HCT116 (cell line): ENCODE results near the gene MLC1. TPM values are rescaled to one million over a fixed set of nuclear protein-coding genes. Genes with fewer than 3 reads are reported as not detected.

Experiments
- ATAC-seq: fragments of 200-7000 bp; cut with Tn5 transposase; 2 replicates; pipeline ENCODE4 v1.9.1; 2020; ENCODE audit warnings: mild to moderate bottlenecking, moderate library complexity
- BruUV-seq: library from RNA; stranded (reverse); fragments of 400-500 nt; replicated peaks from 2 replicates; lab custom pipeline; 2021; lab: Mats Ljungman, UMichigan
- CTCF ChIA-PET: fragments of 300-600 bp; sonication (Branson Sonifier 250); formaldehyde crosslinking; loops from one replicate; lab custom pipeline; 2021; ENCODE audit warnings: antibody characterized with exemption; lab: Charles Lee
- POLR2A ChIA-PET: fragments of 300-600, 350-600 bp; sonication (Branson Sonifier 250); formaldehyde crosslinking; loops from one replicate; lab custom pipeline; 2021; ENCODE audit warnings: antibody characterized with exemption; lab: Charles Lee
- RAD21 ChIA-PET, 2 experiments: fragments of 300-600 bp; sonication (Branson Sonifier 250); formaldehyde crosslinking; loops; one replicate each; lab custom pipeline; 2023; ENCODE audit warnings: low total read pairs in 2 of 2; ENCODE audit not compliant: uncharacterized antibody in 2 of 2, unreplicated experiment in 2 of 2, low non-redundant PET in 1 of 2; lab: Charles Lee
- DNase-seq: peaks from one replicate; pipeline ENCODE4 v3.0.0-alpha.2; 2010; ENCODE audit warnings: low read depth, low spot score
- H2AFZ ChIP-seq: fragments of 200-600 bp; shearing (Covaris generic), sonication (generic); 2 replicates; pipeline ENCODE4 v1.6.1; 2017; ENCODE audit warnings: low read depth, mixed run types, mixed read lengths, antibody characterized with exemption, low read length; ENCODE audit not compliant: poor library complexity, severe bottlenecking
- H3K27ac ChIP-seq: 2 replicates; pipeline ENCODE4 v1.5.1; 2012; ENCODE audit warnings: low read depth, low read length
- H3K27me3 ChIP-seq: fragments of 200-600 bp; sonication (generic); 2 replicates; pipeline ENCODE4 v1.6.1; 2016; ENCODE audit warnings: mixed run types, low read length, mixed read lengths; ENCODE audit not compliant: insufficient read depth
- H3K36me3 ChIP-seq, 2 experiments: fragments of 200-500 bp in 1 of 2; fragments of 200-600 bp in 1 of 2; sonication (Bioruptor generic) in 1 of 2; sonication (generic) in 1 of 2; 2 replicates each; pipeline versions ENCODE4 v1.5.1 to v1.6.1; 2014 to 2016; ENCODE audit warnings: low read length in 2 of 2, inconsistent platforms in 1 of 2, mixed read lengths in 1 of 2, mixed run types in 1 of 2; ENCODE audit not compliant: insufficient read depth in 2 of 2, control insufficient read depth in 1 of 2
- H3K4me1 ChIP-seq, 2 experiments: fragments of 200-600 bp in 1 of 2; sonication (generic) in 1 of 2; 2 replicates each; pipeline versions ENCODE4 v1.5.1 to v1.6.1; 2012 to 2017; ENCODE audit warnings: low read length in 2 of 2, inconsistent platforms in 1 of 2, mild to moderate bottlenecking in 1 of 2, mixed read lengths in 1 of 2, mixed run types in 1 of 2, moderate library complexity in 1 of 2; ENCODE audit not compliant: insufficient read depth in 2 of 2, control insufficient read depth in 1 of 2
- H3K4me2 ChIP-seq: fragments of 200-600 bp; sonication (generic); 2 replicates; pipeline ENCODE4 v1.6.1; 2017; ENCODE audit warnings: mixed run types, low read length, mixed read lengths
- H3K4me3 ChIP-seq, 2 experiments: fragments of 200-600 bp in 1 of 2; sonication (generic) in 1 of 2; replicated peaks in 1 of 2; 2 replicates each; pipeline ENCODE4 v1.5.1; 2011 to 2016; ENCODE audit warnings: low read length in 2 of 2, control low read depth in 1 of 2, low read depth in 1 of 2, mild to moderate bottlenecking in 1 of 2, mixed read lengths in 1 of 2, mixed run types in 1 of 2
- H3K79me2 ChIP-seq: fragments of 200-600 bp; sonication (generic); 2 replicates; pipeline ENCODE4 v1.6.1; 2017; ENCODE audit warnings: mild to moderate bottlenecking, mixed run types, low read length, moderate library complexity, mixed read lengths; ENCODE audit not compliant: insufficient read depth
- H3K9ac ChIP-seq: fragments of 200-600 bp; sonication (generic); 2 replicates; pipeline ENCODE4 v1.6.1; 2016; ENCODE audit warnings: low read length, mixed read lengths
- H3K9me2 ChIP-seq: fragments of 200-600 bp; sonication (generic), shearing (Covaris generic); 2 replicates; pipeline ENCODE4 v1.6.1; 2017; ENCODE audit warnings: mixed run types, mild to moderate bottlenecking, moderate library complexity; ENCODE audit not compliant: insufficient read depth
- H3K9me3 ChIP-seq, 2 experiments: fragments of 200-500 bp in 1 of 2; fragments of 200-600 bp in 1 of 2; sonication (Bioruptor generic) in 1 of 2; sonication (generic) in 1 of 2; 2 replicates each; pipeline ENCODE4 v1.6.1; 2014 to 2017; ENCODE audit warnings: low read length in 2 of 2, mixed read lengths in 2 of 2, inconsistent platforms in 1 of 2, low read depth in 1 of 2, mild to moderate bottlenecking in 1 of 2, mixed run types in 1 of 2, moderate library complexity in 1 of 2; ENCODE audit not compliant: control insufficient read depth in 1 of 2, insufficient read depth in 1 of 2
- H4K20me1 ChIP-seq: fragments of 200-600 bp; sonication (generic), shearing (Covaris generic); 2 replicates; pipeline ENCODE4 v1.6.1; 2017; ENCODE audit warnings: mixed run types, mild to moderate bottlenecking, moderate library complexity; ENCODE audit not compliant: insufficient read depth
- CBX3 ChIP-seq: IDR thresholded peaks from 2 replicates; pipeline ENCODE4 v1.6.1; 2012; ENCODE audit warnings: low read depth
- ELF1 ChIP-seq: IDR thresholded peaks from 2 replicates; pipeline ENCODE4 v1.6.1; 2012; ENCODE audit warnings: low read depth, borderline replicate concordance
- POLR2A ChIP-seq: IDR thresholded peaks from 2 replicates; pipeline ENCODE4 v1.7.0; 2011; ENCODE audit warnings: borderline replicate concordance; ENCODE audit not compliant: insufficient read depth, insufficient read length; ENCODE audit errors: extremely low read depth
- POLR2AphosphoS5 ChIP-seq: IDR thresholded peaks from 2 replicates; pipeline ENCODE4 v1.6.1; 2011; ENCODE audit warnings: mild to moderate bottlenecking, low read depth, low read length, moderate library complexity
- RAD21 ChIP-seq: IDR thresholded peaks from 2 replicates; pipeline ENCODE4 v1.6.1; 2012; ENCODE audit warnings: low read depth, mild to moderate bottlenecking
- TCF7L2 ChIP-seq: IDR thresholded peaks from 2 replicates; pipeline ENCODE4 v1.7.0; 2011; ENCODE audit warnings: borderline replicate concordance, inconsistent platforms; ENCODE audit not compliant: insufficient read depth, insufficient read length; ENCODE audit errors: extremely low read depth
- ZFX ChIP-seq: fragments of 450-650 bp; IDR thresholded peaks from 2 replicates; pipeline ENCODE4 v1.6.1; 2017
- ZNF274 ChIP-seq: fragments of 200-500 bp; sonication (Bioruptor generic); IDR thresholded peaks from 2 replicates; pipeline ENCODE4 v1.6.1; 2014; ENCODE audit warnings: mild to moderate bottlenecking, low read depth, low read length, inconsistent platforms
- intact Hi-C: fragments of 100-400 bp; cut with micrococcal nuclease; formaldehyde crosslinking; loops from 2 replicates; pipeline ENCODE4 v1.10.0; 2022
- total RNA-seq: library from RNA; stranded (reverse); gene quantifications from one replicate; pipeline ENCODE4 v1.2.1, GENCODE V29; 2021; ENCODE audit not compliant: unreplicated experiment
- TF ChIP-seq, protein P1 (sequence below): IDR thresholded peaks from 2 replicates; pipeline ENCODE4 v1.6.1; 2012; ENCODE audit warnings: low read depth
- TF ChIP-seq, protein P2 (sequence below), 3 experiments: fragments of 200-600 bp in 1 of 3; sonication (generic) in 1 of 3; IDR thresholded peaks in 2 of 3; conservative IDR thresholded peaks in 1 of 3; 2 replicates each; pipeline ENCODE4 v1.5.1; 2012 to 2017; ENCODE audit warnings: low read depth in 2 of 3, low read length in 2 of 3, antibody characterized with exemption in 1 of 3, borderline replicate concordance in 1 of 3, control low read depth in 1 of 3, mild to moderate bottlenecking in 1 of 3, mixed read lengths in 1 of 3, mixed run types in 1 of 3, moderate library complexity in 1 of 3; ENCODE audit not compliant: insufficient read depth in 1 of 3
- TF ChIP-seq, protein P3 (sequence below): IDR thresholded peaks from 2 replicates; pipeline ENCODE4 v1.6.1; 2011; ENCODE audit warnings: mild to moderate bottlenecking, low read length, moderate library complexity; ENCODE audit not compliant: insufficient replicate concordance; ENCODE audit errors: extremely low read depth

MLC1 gene
- total RNA-seq, 1 experiment from 2014 or later: not detected

DNA sequence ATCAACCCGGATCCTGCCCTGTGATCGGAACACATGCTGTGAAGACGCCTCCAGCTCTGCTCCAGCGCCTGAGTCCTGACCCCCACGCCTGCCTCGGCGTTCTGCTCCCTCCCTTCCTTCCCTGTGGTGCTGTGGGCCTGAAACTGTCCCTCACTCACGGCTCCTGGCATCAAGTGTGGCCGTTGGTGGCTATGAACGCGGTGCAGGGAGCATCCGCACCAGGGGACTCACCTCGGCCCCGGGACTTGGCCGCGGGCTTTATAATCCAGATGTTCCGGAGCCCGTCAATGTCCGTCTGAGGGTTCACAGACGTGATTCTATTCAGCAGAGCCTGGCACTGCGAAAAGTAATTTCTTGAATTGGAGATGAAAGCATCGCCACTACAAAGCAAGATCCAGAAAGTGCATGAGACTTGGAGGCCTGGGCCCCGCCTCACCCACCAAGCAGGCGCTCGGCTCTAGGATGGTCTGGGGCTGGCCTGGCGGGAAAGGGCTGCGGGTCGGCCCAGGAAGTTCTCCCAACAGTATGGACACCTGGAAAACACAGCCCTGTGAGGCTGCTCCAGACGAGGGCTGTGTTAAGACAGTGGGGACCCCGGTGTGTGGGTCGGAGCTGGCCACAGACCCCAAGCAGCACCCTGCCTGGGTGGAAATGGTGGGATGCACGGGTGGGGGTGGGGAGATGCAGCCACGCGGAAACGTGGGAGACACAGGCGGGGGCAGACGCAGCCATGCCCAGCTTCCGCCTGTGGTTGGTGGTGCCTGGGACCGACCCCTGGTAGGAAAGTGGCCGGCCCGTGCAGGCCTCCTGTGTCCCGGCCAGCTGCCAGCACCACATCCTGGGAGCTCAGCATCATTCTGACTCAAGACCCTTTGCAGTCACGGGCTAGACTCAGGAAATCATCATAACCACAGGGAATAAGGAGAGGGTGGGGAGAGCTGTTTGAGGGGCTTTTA is 50.8 kb downstream of the MLC1 start:
- H3K27me3 ChIP-seq: no peaks in the 10 kb centered on the region
- no peaks in the 10 kb centered on the region for H3K79me2 ChIP-seq
- no peak overlapping the region for H3K4me3 ChIP-seq
- H4K20me1 ChIP-seq: no peaks in the 10 kb centered on the region
- BruUV-seq: no TSS peak
- H3K9me3 ChIP-seq: peaks cover 0 to 10% of the 10 kb centered on the region in 2 experiments; a peak in 2 of 4 replicates
- DNase-seq: no peak
- POLR2A ChIA-PET: no interaction called here
- CTCF ChIA-PET: no interaction called here
- H3K9me2 ChIP-seq: no peaks in the 10 kb centered on the region
- H3K4me2 ChIP-seq: no peak overlapping the region
- no peak overlapping the region for H2AFZ ChIP-seq
- no peak for TF ChIP-seq ELF1
- TF ChIP-seq, protein P1, sequence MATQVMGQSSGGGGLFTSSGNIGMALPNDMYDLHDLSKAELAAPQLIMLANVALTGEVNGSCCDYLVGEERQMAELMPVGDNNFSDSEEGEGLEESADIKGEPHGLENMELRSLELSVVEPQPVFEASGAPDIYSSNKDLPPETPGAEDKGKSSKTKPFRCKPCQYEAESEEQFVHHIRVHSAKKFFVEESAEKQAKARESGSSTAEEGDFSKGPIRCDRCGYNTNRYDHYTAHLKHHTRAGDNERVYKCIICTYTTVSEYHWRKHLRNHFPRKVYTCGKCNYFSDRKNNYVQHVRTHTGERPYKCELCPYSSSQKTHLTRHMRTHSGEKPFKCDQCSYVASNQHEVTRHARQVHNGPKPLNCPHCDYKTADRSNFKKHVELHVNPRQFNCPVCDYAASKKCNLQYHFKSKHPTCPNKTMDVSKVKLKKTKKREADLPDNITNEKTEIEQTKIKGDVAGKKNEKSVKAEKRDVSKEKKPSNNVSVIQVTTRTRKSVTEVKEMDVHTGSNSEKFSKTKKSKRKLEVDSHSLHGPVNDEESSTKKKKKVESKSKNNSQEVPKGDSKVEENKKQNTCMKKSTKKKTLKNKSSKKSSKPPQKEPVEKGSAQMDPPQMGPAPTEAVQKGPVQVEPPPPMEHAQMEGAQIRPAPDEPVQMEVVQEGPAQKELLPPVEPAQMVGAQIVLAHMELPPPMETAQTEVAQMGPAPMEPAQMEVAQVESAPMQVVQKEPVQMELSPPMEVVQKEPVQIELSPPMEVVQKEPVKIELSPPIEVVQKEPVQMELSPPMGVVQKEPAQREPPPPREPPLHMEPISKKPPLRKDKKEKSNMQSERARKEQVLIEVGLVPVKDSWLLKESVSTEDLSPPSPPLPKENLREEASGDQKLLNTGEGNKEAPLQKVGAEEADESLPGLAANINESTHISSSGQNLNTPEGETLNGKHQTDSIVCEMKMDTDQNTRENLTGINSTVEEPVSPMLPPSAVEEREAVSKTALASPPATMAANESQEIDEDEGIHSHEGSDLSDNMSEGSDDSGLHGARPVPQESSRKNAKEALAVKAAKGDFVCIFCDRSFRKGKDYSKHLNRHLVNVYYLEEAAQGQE: no peak
- no peak for TF ChIP-seq RAD21
- TF ChIP-seq ZFX: no peak
- TF ChIP-seq, protein P2, sequence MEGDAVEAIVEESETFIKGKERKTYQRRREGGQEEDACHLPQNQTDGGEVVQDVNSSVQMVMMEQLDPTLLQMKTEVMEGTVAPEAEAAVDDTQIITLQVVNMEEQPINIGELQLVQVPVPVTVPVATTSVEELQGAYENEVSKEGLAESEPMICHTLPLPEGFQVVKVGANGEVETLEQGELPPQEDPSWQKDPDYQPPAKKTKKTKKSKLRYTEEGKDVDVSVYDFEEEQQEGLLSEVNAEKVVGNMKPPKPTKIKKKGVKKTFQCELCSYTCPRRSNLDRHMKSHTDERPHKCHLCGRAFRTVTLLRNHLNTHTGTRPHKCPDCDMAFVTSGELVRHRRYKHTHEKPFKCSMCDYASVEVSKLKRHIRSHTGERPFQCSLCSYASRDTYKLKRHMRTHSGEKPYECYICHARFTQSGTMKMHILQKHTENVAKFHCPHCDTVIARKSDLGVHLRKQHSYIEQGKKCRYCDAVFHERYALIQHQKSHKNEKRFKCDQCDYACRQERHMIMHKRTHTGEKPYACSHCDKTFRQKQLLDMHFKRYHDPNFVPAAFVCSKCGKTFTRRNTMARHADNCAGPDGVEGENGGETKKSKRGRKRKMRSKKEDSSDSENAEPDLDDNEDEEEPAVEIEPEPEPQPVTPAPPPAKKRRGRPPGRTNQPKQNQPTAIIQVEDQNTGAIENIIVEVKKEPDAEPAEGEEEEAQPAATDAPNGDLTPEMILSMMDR (IDR thresholded peaks at IDR 0.05 in 2 of 3, conservative IDR thresholded peaks at IDR 0.05 in 1 of 3; ENCODE audit: borderline replicate concordance in 1 of 3, insufficient read depth in 1 of 3, low read depth in 2 of 3, low read length in 2 of 3): no peak
- no peak for TF ChIP-seq POLR2AphosphoS5
- no peak for TF ChIP-seq POLR2A
- TF ChIP-seq, protein P3, sequence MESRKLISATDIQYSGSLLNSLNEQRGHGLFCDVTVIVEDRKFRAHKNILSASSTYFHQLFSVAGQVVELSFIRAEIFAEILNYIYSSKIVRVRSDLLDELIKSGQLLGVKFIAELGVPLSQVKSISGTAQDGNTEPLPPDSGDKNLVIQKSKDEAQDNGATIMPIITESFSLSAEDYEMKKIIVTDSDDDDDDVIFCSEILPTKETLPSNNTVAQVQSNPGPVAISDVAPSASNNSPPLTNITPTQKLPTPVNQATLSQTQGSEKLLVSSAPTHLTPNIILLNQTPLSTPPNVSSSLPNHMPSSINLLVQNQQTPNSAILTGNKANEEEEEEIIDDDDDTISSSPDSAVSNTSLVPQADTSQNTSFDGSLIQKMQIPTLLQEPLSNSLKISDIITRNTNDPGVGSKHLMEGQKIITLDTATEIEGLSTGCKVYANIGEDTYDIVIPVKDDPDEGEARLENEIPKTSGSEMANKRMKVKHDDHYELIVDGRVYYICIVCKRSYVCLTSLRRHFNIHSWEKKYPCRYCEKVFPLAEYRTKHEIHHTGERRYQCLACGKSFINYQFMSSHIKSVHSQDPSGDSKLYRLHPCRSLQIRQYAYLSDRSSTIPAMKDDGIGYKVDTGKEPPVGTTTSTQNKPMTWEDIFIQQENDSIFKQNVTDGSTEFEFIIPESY: no peak
- no peak for TF ChIP-seq ZNF274
- TF ChIP-seq TCF7L2: no peak
- TF ChIP-seq CBX3: no peak
- peaks cover 4 to 11% of the 10 kb centered on the region in 2 experiments; a peak in 2 of 4 replicates for H3K4me1 ChIP-seq
- RAD21 ChIA-PET: no interaction called here
- ATAC-seq: no peak
- H3K27ac ChIP-seq: no peak overlapping the region
- intact Hi-C loops: no loop called here
- H3K9ac ChIP-seq: no peak overlapping the region
- H3K36me3 ChIP-seq: no peaks in the 10 kb centered on the region
